ENCODE measurements around the gene ZNF576. TPM values are rescaled to one million over a fixed set of nuclear protein-coding genes. Genes with fewer than 3 reads are reported as not detected.

Gene ZNF576
- total and polyA plus RNA-seq, 2 donors from 2014 or later, result 15.3 to 25.6 TPM

GRCh38 chr19:43553656-43554055 lies 42.7 kb upstream of the ZNF576 start:
- intact Hi-C loops (cut with DNase I), result no loop called here
- DNase-seq (peak in 1 of 5 donors; percentile 7), FAIRE-seq (no peak)
- Histone ChIP-seq H3K9me3 (ENCODE audit: control insufficient read depth in 2 of 3, insufficient read depth in 1 of 3, low read length in 3 of 3) (no peaks in the 10 kb centered on the region), H3K36me3 (ENCODE audit: control insufficient read depth in 2 of 3, insufficient read depth in 3 of 3, low read length in 3 of 3) (peaks cover 5 to 29% (median 11%) of the 10 kb centered on the region in 3 donors), H3K4me3 (ENCODE audit: low read length in 3 of 3) (no peak overlapping the region), H3K27ac (ENCODE audit: low read depth in 2 of 2, low read length in 2 of 2) (no peak overlapping the region), H3K27me3 (ENCODE audit: control insufficient read depth, insufficient read depth, low read length) (no peaks in the 10 kb centered on the region), H3K4me1 (ENCODE audit: control insufficient read depth in 2 of 3, insufficient read depth in 2 of 3, low read depth in 1 of 3, low read length in 3 of 3) (no peaks in the 10 kb centered on the region), H3K9ac (ENCODE audit: low read length in 3 of 3) (no peak overlapping the region)
- TF ChIP-seq, protein P1, sequence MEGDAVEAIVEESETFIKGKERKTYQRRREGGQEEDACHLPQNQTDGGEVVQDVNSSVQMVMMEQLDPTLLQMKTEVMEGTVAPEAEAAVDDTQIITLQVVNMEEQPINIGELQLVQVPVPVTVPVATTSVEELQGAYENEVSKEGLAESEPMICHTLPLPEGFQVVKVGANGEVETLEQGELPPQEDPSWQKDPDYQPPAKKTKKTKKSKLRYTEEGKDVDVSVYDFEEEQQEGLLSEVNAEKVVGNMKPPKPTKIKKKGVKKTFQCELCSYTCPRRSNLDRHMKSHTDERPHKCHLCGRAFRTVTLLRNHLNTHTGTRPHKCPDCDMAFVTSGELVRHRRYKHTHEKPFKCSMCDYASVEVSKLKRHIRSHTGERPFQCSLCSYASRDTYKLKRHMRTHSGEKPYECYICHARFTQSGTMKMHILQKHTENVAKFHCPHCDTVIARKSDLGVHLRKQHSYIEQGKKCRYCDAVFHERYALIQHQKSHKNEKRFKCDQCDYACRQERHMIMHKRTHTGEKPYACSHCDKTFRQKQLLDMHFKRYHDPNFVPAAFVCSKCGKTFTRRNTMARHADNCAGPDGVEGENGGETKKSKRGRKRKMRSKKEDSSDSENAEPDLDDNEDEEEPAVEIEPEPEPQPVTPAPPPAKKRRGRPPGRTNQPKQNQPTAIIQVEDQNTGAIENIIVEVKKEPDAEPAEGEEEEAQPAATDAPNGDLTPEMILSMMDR (IDR thresholded peaks at IDR 0.05; ENCODE audit: borderline replicate concordance, extremely low read depth, insufficient read depth), result no peak

DNA sequence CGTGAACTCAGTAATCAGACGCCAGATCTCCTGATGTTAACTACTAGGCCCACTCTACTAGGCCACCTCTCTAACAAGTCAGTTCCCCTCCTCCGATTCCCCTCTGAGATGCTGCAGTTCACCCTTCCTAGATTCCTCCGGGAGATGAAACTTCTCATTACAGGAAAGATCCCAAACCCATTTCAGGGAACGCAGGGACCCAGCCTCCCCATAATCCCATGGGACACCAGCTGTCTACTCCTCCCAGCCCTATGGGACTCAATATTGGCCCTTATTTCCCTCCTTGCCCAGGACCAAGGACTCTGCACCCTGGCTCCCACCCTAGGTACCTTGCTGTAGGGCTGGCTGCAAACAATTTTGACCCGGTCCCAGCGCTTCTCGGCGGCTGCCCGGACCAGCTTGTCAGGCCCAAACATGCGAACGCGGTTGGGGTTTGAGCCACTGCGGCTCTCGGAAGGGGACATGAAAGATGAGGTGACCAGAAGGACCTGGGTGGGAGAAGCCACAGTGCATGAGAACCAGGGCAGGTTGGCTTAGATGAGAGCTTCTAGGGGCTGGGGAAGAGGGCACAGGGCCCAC lies 42.0 kb upstream of the ZNF576 start:
- Histone ChIP-seq H3K9me3 (ENCODE audit: control insufficient read depth in 2 of 3, insufficient read depth in 1 of 3, low read length in 3 of 3) (no peaks in the 10 kb centered on the region), H3K27ac (ENCODE audit: low read depth in 2 of 2, low read length in 2 of 2) (no peak overlapping the region), H3K4me3 (ENCODE audit: low read length in 3 of 3) (no peak overlapping the region), H3K9ac (ENCODE audit: low read length in 3 of 3) (no peak overlapping the region), H3K36me3 (ENCODE audit: control insufficient read depth in 2 of 3, insufficient read depth in 3 of 3, low read length in 3 of 3) (peaks cover 5 to 29% (median 11%) of the 10 kb centered on the region in 3 donors), H3K27me3 (ENCODE audit: control insufficient read depth, insufficient read depth, low read length) (no peaks in the 10 kb centered on the region), H3K4me1 (ENCODE audit: control insufficient read depth in 2 of 3, insufficient read depth in 2 of 3, low read depth in 1 of 3, low read length in 3 of 3) (no peaks in the 10 kb centered on the region)
- DNase-seq (peak in 1 of 5 donors; percentile 45), FAIRE-seq (no peak)
- TF ChIP-seq, protein P1 (IDR thresholded peaks at IDR 0.05; ENCODE audit: borderline replicate concordance, extremely low read depth, insufficient read depth), result no peak
- intact Hi-C loops (cut with DNase I), result no loop called here

- Histone ChIP-seq H3K4me1 (ENCODE audit: control insufficient read depth in 2 of 3, insufficient read depth in 2 of 3, low read depth in 1 of 3, low read length in 3 of 3) (no peaks in the 10 kb centered on the region), H3K36me3 (ENCODE audit: control insufficient read depth in 2 of 3, insufficient read depth in 3 of 3, low read length in 3 of 3) (peaks cover 5 to 29% (median 11%) of the 10 kb centered on the region in 3 donors), H3K27ac (ENCODE audit: low read depth in 2 of 2, low read length in 2 of 2) (no peak overlapping the region), H3K9ac (ENCODE audit: low read length in 3 of 3) (no peak overlapping the region), H3K27me3 (ENCODE audit: control insufficient read depth, insufficient read depth, low read length) (no peaks in the 10 kb centered on the region), H3K9me3 (ENCODE audit: control insufficient read depth in 2 of 3, insufficient read depth in 1 of 3, low read length in 3 of 3) (no peaks in the 10 kb centered on the region), H3K4me3 (ENCODE audit: low read length in 3 of 3) (no peak overlapping the region)
- peak; percentile 69 to 87 (median 72) for DNase-seq
- TF ChIP-seq, protein P1 (IDR thresholded peaks at IDR 0.05; ENCODE audit: borderline replicate concordance, extremely low read depth, insufficient read depth), result peak; percentile 69
- intact Hi-C loops (cut with DNase I), result no loop called here
- FAIRE-seq, result no peak
These were observed 41.1 kb upstream of the ZNF576 start for GRCh38 chr19:43555185-43555770.
